ENCODE data around the gene CCNL2.
"Not testable (repeated sequence)": the region's sequence is repeated elsewhere in the genome, so short reads cannot be mapped to it uniquely, and the experiment has no call there.

The CCNL2 gene

DNA sequence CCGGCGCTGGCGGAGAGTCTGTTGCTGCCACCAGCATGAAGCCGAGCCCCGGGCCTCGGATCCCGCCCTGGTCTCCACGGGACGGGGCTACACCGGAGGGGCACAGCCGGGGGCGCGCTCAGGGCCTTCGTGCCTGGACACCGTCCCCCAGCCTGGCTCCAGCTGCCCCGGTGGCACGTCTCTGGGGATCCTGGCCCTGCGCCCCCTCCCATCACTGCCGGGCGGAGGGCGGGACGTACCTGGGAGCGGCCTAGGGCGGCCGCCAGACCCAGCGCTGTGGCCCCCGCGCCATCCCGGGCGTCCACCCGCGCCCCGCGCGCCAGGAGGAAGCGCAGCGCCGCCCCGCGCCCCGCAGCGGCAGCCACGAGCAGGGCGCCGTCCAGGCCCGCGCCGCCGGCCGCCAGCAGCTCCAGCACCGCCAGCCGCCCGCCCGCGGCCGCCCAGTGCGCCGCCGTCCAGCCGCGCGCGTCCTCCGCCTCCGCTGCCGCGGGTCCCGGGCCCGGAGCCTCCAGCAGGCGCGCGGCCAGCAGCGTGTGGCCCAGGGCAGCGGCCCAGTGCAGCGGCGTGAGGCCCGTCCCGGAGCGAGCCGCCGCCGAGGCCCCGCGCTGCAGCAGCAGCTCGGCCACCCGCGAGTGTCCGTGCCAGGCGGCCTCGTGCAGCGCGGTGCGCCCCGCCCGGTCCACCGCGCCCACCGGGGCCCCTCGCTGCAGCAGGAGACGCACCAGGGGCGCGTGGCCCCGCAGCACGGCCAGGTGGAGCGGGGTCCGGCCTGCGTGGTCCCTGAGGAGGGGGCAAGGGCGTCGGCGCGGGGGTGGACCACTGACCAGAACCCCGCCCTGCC, 20.9 kb upstream of the CCNL2 start:
- no peak for DNase-seq (ENCODE audit: low spot score)

GRCh38 chr1:1419363-1419812, 20.3 kb upstream of the CCNL2 start:
- DNase-seq (ENCODE audit: low spot score) = no peak

DNA sequence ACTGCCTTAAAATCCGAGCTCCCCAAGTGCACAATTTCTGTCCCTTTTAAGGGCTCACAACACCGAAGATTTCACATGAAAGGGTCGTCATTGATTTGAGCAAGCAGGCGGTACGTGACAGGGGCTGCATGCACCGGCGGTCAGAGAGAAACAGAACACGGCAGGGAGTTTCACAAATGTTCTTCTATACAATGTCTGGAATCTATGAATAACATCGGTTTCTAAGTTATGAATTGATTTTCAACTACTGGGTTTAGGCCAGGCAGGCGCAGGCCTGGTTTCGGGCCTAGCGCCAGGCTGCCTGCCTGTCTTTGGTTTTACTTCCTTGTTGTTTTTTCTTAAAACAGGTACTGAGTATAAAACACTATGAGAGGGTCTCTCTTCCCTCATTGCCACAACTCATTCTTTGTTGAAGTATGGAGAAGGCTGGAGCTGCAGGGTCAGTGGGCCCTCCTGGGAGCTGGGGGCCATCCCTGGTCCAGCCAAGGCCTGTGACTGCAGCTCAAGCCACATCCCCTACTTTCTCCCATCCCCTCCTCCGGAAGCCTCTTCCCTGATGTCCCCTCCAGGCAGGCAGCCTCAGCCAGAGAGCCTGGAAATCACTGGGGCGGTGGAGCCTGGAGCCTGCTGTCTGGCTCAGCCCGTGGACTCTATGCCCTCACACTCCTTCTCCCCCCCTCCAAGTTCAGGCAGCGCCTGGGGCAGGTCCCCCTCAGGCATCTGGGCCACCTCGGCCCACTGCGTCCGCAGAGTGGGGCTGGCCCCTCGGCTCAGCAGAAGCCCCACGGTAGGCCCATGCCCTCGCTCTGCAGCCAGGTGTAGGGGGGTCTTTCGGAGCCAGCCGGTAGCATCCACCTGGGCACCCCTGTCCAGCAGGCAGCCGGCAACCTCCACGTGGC, 19.6 kb upstream of the CCNL2 start:
- no peak for DNase-seq (ENCODE audit: low spot score)

- not testable (repeated sequence) for DNase-seq (ENCODE audit: low spot score)
These were observed 18.8 kb upstream of the CCNL2 start for GRCh38 chr1:1417825-1418463.

DNA sequence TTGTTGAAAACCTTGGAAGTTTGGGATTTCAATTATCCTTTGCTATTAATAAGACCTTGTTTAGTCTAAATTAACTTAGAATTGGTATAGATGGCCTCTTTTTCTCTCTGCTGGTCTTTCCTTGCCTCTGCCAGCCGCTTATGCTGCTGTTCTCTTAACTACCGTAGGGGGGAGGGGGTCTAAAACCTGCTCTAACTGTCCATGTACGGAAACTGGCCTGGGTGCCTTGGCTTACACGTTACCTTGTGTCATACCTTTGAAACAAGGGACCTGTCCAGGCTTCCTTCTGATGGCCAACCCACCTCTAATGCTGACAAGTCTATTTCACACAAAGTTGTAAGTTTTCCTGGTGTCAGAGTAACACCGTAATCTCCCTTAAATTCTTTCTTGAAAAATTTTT, 18.3 kb upstream of the CCNL2 start:
- not testable (repeated sequence) for DNase-seq (ENCODE audit: low spot score)

DNA sequence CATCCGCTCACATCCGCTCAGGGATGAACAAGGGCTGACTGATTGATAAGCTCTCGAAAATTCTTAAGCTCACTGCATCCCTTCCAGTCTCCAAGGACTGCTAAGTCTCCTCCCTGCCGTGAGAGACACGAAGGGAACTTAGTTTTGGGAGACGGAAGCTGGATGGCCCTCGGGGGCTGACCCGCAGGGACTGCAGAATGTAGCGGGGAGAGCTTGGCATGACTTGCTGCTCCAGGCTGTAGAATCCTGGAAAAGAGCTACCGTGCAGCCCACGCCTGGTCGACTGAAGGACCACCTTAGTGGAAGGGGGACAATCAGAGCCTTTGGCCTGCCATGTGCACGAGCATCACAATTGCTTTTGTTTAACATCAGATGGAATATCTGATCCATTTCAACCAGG, 16.6 kb upstream of the CCNL2 start:
- DNase-seq (ENCODE audit: low spot score) = no peak

GRCh38 chr1:1412311-1412902, 13.3 kb upstream of the CCNL2 start:
- DNase-seq (ENCODE audit: low spot score) = not testable (repeated sequence)

DNA sequence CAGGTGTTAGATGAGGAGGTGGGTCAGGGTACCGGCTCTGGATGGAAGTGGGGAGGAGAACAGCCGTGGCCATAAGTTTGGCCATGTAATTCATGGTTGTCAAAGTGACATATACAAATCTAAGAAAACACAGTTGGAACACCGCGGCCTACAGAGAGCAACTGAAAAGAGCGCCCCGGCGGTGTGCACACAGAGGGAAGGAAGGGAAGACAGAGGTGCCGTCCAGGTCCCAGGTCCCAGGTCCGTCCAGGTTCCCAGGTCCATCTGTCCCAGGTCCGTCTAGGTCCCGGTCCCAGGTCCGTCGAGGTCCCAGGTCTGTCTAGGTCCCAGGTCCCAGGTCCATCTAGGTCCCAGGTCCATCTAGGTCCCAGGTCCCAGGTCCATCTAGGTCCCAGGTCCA, 12.5 kb upstream of the CCNL2 start:
- DNase-seq (ENCODE audit: low spot score) = no peak

DNA sequence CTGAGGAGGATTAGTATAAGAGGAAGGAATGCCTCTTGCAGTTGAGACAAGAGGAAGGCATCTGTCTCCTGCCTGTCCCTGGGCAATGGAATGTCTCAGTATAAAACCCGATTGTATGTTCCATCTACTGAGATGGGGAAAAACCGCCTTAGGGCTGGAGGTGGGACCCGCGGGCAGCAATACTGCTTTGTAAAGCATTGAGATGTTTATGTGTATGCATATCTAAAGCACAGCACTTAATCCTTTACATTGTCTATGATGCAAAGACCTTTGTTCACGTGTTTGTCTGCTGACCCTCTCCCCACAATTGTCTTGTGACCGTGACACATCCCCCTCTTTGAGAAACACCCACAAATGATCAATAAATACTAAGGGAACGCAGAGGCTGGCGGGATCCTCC, 11.1 kb upstream of the CCNL2 start:
- DNase-seq (ENCODE audit: low spot score) = not testable (repeated sequence)

DNA sequence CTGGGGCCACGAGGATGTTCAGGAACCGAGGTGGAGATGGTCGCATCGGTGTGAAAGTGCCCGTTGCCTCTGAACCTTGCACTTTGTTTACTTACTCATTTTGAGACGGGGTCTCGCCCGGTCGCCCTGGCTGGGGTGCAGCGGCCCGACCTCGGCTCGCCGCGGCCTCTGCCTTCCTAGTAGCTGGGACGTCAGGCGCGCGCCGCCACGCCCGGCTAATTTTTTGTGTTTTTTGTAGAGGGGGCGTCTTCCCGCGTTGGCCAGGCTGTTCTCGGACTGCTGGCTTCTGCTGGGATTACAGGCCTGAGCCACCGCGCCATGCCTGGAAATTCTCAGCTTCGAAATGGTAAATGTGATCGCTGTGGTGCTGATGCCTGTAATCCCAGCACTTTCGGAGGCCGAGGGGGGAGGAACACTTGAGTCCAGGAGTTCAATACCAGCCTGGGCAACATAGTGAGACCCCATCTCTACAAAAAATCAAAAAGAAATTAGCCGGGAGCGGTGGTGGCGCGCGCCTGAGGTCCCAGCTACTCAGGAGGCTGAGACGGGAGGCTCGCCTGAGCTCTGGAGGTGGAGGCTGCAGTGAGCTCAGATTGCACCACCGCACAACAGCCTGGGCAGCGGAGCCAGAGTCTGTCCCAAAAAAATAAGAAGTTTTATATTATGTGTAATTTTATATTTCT, 8.6 kb upstream of the CCNL2 start:
- no peak for DNase-seq (ENCODE audit: low spot score)

- peak; percentile 87 for DNase-seq (ENCODE audit: low spot score)
These were observed 7.9 kb upstream of the CCNL2 start, which contains the start of gene MRPL20 for GRCh38 chr1:1406821-1407635. Gene MRPL20 (minus strand): TSS chr1:1407293. CDS start chr1:1407217, 76 bp downstream.

- no peak for DNase-seq (ENCODE audit: low spot score)
These were observed 7.1 kb upstream of the CCNL2 start for GRCh38 chr1:1406101-1406820.

DNA sequence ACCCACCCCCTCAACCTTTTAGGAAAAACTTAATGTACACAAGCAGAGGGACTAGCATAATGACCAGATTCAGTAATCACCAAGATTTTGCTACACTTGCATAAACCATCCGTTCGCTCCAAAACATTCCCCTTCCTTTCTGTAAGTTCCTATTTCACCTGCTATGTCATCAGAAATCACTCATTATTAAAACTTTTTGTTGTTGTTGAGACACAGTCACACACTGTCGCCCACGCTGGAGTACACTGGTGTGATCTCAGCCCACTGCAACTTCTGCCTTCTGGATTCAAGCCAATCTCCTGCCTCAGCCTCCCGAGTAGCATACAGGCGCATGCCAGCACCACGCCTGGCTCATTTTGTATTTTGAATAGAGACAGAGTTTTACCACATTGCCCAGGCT, 4.5 kb upstream of the CCNL2 start:
- no peak for DNase-seq (ENCODE audit: low spot score)

- DNase-seq (ENCODE audit: low spot score) = not testable (repeated sequence)
These were observed 3.8 kb upstream of the CCNL2 start for GRCh38 chr1:1402901-1403392.

DNA sequence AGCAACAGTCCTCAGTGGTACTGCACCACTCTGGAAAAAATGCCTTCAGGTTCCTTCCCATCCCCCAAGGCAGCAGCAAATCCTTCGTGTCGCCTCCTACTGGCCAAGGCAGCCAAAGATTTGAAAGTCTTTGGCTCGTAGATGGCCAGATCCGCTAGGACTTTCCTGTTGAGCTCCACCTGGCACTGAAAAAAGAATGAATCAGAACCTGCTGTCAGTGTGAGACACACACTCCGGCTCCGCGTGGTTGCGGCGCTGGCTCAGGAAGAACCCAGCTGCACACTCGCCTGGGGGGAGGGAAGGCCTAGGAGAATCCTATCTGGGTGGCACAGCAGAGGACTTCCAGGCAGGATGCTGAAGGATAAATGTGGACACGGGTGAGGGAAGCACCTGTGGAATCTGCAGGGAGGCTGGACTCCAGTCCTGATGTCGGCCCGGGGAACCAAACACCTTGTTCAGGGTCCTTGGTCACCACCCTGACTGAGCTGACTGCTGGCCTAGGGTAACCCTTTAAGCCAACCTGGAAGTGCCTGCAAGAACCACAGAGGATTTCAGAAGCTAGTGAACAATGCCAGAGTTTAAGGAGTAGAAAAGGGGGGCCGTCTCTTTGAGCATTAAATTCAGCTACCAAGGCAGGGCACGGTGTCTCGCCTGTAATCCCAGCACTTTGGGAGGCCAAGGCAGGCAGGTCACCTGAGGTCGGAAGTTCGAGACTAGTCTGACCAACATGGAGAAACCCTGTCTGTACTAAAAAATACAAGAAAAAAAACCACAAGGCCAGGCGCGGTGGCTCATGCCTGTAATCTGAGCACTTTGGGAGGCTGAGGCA, 3.2 kb upstream of the CCNL2 start:
- no peak for DNase-seq (ENCODE audit: low spot score)

DNA sequence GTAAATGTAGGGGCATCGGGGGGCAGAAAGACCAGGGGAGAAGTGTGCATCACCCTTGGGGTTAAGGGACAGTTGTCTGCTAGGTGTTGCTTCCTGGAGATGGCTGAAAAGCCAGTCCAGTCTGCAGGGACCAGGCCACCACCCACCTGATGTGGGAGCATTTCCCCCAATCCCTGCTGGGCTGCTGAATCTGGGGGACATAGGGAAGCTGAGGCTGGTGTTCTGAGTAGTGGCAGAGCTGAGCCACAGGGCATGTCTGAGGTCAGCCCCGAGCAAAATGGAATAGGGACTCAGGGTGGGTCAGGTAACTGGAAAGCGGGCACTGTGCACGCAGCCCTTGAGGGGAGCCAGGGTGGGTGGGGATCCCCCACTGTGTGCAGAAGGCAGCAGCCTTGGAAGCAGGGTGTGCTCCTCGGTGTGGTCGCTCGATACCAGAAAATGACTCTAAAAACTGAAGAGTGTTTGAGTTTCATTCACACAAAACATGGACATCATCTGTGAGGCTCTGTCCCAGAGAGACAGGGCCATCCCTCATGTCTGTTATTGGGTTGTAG, 2.4 kb upstream of the CCNL2 start:
- DNase-seq (ENCODE audit: low spot score) = no peak

- no peak for DNase-seq (ENCODE audit: low spot score)
These were observed 1.7 kb upstream of the CCNL2 start for GRCh38 chr1:1400576-1401456.
